NCI-H1092 (cell line): Measurements from ENCODE around the gene RIPPLY3.

Experiments used
- DNase-seq: peaks from one replicate; lab custom pipeline; 2025; lab: John Stamatoyannopoulos, UW

The RIPPLY3 gene, protein sequence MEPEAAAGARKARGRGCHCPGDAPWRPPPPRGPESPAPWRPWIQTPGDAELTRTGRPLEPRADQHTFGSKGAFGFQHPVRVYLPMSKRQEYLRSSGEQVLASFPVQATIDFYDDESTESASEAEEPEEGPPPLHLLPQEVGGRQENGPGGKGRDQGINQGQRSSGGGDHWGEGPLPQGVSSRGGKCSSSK

GRCh38 chr21:37006486-37007291 lies at the start of gene RIPPLY3:
Gene RIPPLY3, plus strand, starts transcription at chr21:37006702. Its CDS starts 71 bp downstream, at chr21:37006773.
- DNase-seq = peak; percentile 8

GRCh38 chr21:36959020-36959835 lies 47.3 kb upstream of the RIPPLY3 start:
- no peak for DNase-seq

- DNase-seq = no peak
These were observed 45.7 kb upstream of the RIPPLY3 start for GRCh38 chr21:36960676-36961284.

GRCh38 chr21:36962098-36962780 lies 44.3 kb upstream of the RIPPLY3 start:
- DNase-seq = no peak

- DNase-seq = no peak
These were observed 42.1 kb upstream of the RIPPLY3 start for GRCh38 chr21:36964398-36964797.

DNA sequence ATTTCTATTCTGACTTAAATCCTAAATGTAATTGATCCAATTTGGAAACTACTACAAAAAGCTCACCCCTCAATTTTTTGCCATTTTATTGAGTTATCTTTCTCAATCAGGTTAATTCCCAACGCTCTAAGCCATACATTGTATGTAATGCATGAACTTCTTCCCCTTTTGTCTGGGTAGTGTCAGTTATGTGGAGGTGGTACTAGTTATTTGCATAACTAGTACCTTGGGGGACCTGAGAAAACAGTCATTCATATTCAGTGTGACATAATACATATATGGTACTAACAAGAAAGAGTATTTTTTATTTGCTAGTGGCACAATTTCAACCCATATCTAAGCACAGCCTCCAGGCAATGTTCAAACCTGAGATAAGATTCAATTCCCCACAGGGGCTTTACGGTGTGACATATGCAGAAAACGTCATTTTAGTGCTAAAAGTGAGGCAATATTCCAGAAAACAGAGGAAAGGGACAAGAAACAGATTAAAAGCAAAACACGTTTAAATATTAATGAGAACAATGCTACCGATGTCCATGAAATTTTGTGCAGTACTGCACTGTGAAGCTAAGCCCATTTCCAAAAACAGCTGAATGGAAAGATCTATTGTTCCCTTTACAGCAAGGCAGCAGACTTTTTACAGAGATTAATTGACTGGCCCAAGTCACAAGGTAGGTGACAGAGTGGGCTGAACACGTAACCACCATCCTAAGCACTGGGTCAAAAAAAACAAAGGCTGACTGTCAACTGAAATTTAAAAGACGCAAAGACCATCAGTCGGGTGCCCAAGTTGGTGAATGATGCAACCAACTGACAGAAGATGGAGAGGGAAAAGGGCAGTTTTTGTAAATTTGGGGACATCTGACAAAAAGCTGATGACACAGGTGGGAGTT lies 41.4 kb upstream of the RIPPLY3 start:
- DNase-seq = no peak

GRCh38 chr21:36965720-36966065 lies 40.8 kb upstream of the RIPPLY3 start:
- no peak for DNase-seq

DNA sequence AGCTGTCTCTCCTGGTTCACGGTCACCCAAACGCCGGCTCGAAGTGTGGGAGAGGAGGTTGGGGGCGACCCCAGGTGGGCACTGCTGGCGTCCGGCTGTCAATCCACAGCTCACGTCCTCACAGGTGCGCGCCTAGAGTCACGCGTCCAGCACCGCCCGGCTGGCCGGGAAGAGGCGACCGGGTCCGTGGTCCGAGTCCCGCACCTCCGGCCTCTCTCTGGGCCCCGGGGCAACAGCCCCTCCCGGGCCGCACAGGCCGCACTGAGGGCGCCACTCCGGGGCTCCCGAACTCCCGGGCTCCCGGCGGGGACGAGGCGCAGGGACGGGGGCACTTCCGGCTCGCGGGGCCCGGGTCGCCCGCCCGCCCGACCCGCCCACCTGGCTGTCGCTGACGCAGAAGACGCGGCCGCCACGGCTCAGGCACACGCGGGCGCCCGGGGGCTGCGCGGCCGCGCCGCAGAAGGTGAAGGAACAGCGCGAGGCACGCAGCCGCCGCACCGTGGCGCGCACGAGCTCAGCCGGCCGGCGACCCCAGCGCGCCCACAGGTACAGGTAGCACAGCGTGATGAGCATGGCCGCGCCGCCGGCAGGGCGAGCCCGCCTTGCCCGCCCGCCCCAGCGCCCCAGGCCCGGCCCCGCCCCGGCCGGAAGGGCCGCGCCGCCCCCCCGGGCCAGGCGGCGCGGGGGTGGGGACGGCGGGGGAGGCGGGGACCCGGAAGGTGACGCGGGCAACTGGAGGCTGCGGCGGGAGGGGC lies 40.3 kb upstream of the RIPPLY3 start, which contains the start of gene HLCS:
TSS of gene HLCS (minus strand) at position 604 of the 755 bp plus-strand sequence. CDS start at position 573, 31 bp downstream.
- DNase-seq = peak; percentile 56

DNA sequence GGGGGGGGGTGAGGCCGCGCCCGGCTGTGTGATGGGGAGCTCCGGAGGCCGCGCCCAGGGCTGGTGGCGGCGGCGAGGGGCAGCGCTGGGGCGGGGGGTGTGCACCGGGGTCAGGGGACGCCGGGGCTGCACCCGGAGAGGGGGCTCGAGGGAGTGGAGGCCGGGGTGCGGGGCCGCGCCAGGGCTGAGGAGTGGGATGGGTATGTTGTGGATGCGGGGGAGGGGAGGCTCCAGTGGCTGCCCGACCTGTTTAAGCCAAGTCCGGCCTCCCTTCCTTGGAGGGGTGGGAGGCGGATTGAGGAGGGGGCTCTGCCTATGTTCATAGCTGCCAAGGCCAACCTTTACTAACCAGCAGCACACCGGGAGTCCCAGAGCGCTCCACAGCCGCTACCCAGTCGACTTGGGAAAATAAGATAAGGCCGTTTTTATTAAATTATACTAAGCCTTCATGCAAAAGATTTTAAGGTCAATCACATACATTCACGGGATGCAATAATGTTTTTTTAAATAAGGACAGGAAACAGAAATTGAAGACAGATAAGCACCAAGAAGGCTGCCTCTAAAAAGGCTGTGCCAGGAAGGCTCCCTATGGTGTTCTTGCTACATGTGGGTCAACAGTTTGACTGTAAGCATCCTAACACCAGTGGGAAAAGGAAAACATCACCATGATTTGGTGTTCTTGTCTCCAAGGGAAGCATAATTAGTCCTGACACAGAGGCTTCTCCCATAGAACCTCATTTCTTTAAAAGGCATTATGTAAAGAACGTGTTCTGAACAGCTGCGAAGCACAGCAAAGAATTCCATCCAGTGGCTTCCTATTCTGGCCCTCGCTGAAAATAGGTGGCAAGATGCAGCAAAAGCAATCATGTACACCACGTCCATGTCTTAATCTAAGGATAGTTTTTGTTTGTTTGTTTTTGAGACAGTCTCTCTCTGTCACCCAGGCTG lies 39.4 kb upstream of the RIPPLY3 start:
- DNase-seq = no peak

GRCh38 chr21:36968414-36968813 lies 38.1 kb upstream of the RIPPLY3 start:
- DNase-seq = no peak

- DNase-seq = no peak
These were observed 37.5 kb upstream of the RIPPLY3 start for GRCh38 chr21:36968976-36969375.

DNA sequence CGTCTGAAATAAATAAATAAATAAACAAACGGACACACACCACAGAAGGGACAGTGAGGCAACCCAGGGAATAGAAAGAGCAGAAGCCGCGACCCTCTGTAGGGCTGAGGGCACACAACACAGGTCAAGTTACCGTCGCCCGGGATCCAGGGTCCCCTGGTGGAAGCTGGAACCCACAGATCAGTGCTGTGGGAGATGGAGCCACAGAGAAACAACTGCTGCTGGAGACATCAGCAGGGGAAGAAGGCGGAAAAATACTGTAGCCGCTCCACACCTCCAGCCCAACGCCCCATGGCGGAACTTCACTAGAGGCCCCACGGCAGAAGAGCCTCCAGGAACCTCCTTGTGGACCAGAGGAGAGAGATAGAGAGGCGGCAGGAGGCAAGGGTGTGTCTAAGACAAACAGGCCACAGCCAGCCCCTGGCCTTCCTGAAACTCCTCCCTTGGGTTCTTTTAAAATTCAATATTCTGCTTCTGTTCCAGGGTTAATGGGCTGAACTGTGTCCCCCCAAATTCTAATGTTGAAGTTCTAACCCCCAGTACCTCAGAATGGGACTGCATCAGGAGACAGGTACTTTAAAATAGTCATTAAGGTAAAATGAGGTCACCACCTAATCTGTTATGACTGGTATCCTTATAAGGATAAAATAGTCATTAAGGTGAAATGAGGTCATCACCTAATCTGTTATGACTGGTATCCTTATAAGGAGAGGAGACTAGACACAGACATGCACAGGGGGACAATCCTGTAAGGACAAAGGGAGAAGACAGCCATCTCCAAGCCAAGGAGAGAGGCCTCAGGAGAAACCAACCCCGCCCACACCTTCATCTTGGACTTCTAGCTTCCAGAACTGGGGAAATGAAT lies 32.3 kb upstream of the RIPPLY3 start:
- no peak for DNase-seq

- DNase-seq = no peak
These were observed 31.7 kb upstream of the RIPPLY3 start for GRCh38 chr21:36974851-36975192.

DNA sequence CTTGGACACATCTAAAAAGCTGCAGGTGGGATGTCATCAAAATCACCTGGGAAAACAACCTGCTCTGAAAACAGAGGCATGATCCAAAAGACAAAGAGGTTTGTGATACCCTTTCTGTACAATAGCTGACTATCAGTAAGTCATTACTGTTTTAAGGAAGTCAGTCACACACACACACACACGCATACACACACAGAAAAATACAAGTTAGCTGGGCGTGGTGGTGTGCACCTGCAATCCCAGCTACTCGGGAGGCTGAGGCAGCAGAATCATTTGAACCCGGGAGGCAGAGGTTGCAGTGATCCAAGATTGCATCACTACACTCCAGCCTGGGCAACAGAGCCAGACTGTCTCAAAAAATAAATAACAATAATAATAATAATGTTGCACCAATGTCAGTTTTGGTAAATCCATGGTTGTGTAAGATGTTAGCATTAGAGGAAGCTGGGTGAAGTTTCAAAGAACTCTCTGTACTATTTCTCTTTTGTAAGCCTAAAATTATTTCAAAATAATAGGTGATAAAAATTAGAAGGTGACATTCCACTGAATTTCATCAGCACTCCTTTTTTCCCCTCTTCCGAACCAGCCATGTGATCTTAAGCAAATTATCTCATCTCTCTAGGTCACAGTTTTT lies 30.2 kb upstream of the RIPPLY3 start:
- DNase-seq = no peak

DNA sequence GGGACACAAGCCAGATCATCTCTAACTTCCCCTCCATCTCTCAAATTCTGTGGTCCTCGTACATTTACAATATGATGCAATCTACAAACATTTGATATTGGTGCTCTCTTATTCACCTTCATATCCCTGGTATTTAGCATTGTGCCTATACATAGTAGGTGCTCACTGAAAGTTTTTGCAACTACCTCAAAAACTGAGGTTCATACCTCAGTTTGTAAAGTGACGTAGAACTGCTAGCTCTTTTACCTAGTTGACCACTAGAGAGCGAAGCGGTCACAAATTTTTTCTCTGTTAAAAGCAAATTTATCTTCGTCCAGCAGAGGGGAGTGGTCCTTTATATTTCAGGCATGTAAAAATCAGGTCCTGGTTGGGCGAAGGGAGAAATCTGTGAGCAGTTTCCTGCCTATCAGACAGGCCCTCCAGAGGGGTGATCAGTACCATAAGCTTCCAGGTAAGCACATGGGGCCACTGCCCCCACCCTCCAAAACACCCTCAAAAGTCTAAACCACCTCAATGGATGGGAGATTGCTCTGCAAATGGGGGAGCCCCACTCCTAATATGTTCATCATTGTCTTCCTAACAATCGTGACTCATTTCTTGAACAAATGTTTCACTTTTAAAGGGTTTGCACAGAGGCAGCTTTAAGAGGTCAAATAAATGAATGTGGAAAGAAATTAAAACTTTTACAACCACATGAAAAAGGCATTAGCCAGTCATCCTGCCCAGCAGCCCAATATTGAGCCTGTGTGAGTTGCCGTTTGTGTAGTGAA lies 29.4 kb upstream of the RIPPLY3 start:
- DNase-seq = peak; percentile 53

- DNase-seq = no peak
These were observed 26.0 kb upstream of the RIPPLY3 start for GRCh38 chr21:36980280-36981048.
